ENCODE data around the gene CRTAC1. TPM values are rescaled to one million over a fixed set of nuclear protein-coding genes. Genes with fewer than 3 reads are reported as not detected.

The CRTAC1 gene
- total RNA-seq, 1 experiment from 2014 or later = 0.46 TPM

GRCh38 chr10:98013122-98013521 is 17.3 kb downstream of the CRTAC1 start:
- no peak overlapping the region for H2BK12ac ChIP-seq (ENCODE audit: insufficient read length, low read depth, low read length)

More at GRCh38 chr10:98013122-98013521, 17.3 kb downstream of the CRTAC1 start:
- Histone ChIP-seq H2BK15ac (ENCODE audit: low read depth, low read length) (no peak overlapping the region), H3K79me1 (ENCODE audit: insufficient read depth, low read depth, low read length, poor library complexity, severe bottlenecking) (no peaks in the 10 kb centered on the region), H3K79me2 (ENCODE audit: insufficient read depth, low read length) (no peaks in the 10 kb centered on the region), H3K23me2 (ENCODE audit: insufficient read length, low read depth, low read length, poor library complexity, severe bottlenecking) (no peaks in the 10 kb centered on the region), H3K18ac (ENCODE audit: insufficient read length, low read depth, low read length) (no peak overlapping the region), H3K4ac (ENCODE audit: low read depth, low read length) (no peak overlapping the region), H3K9me3 (ENCODE audit: control insufficient read depth, low read depth, low read length) (no peaks in the 10 kb centered on the region), H2BK120ac (ENCODE audit: low read depth, low read length, poor library complexity, severe bottlenecking) (no peak overlapping the region), H3K4me1 (ENCODE audit: insufficient read depth, low read length) (peaks cover 4% of the 10 kb centered on the region; the same call in 1 of the 2 replicates), H3T11ph (ENCODE audit: low read length) (no peak overlapping the region), H2AK5ac (ENCODE audit: insufficient read length, low read length) (no peak overlapping the region), H3K14ac (ENCODE audit: insufficient read depth, low read length) (no peak overlapping the region), H3K27me3 (ENCODE audit: insufficient read depth, low read length) (no peaks in the 10 kb centered on the region), H4K5ac (ENCODE audit: insufficient read length, low read depth, low read length) (no peak overlapping the region), H2AFZ (ENCODE audit: low read length) (no peak overlapping the region), H3K23ac (ENCODE audit: insufficient read length, low read depth, low read length) (no peak overlapping the region), H3K9ac (ENCODE audit: extremely low read depth, insufficient read length, low read length) (no peak overlapping the region), H4K20me1 (ENCODE audit: control insufficient read depth, insufficient read depth, insufficient read length) (no peaks in the 10 kb centered on the region), H4K8ac (replicated peaks; ENCODE audit: insufficient read length, low read depth, low read length) (no peak overlapping the region), H4K91ac (ENCODE audit: insufficient read length, low read depth, low read length) (no peak overlapping the region), H3K27ac (ENCODE audit: insufficient read length, low read depth, low read length) (no peak overlapping the region), H2BK20ac (ENCODE audit: low read depth, low read length, poor library complexity, severe bottlenecking) (no peak overlapping the region), H2BK5ac (ENCODE audit: insufficient read length, low read length) (no peak overlapping the region), H3K56ac (ENCODE audit: insufficient read length, low read depth, low read length) (no peak overlapping the region), H3K4me2 (ENCODE audit: insufficient read depth, insufficient read length, low read length) (no peak overlapping the region)
- no peak for DNase-seq
- H3K9me3 Mint-ChIP-seq = no peaks in the 10 kb centered on the region
- no CpG with 5 or more reads among the region's 4 CpGs for WGBS (ENCODE audit: extremely low coverage, insufficient read length, low lambda C conversion rate)
- peaks cover 18% of the 10 kb centered on the region for H3K27me3 Mint-ChIP-seq (ENCODE audit: low read depth)
- TF ChIP-seq, protein P1, sequence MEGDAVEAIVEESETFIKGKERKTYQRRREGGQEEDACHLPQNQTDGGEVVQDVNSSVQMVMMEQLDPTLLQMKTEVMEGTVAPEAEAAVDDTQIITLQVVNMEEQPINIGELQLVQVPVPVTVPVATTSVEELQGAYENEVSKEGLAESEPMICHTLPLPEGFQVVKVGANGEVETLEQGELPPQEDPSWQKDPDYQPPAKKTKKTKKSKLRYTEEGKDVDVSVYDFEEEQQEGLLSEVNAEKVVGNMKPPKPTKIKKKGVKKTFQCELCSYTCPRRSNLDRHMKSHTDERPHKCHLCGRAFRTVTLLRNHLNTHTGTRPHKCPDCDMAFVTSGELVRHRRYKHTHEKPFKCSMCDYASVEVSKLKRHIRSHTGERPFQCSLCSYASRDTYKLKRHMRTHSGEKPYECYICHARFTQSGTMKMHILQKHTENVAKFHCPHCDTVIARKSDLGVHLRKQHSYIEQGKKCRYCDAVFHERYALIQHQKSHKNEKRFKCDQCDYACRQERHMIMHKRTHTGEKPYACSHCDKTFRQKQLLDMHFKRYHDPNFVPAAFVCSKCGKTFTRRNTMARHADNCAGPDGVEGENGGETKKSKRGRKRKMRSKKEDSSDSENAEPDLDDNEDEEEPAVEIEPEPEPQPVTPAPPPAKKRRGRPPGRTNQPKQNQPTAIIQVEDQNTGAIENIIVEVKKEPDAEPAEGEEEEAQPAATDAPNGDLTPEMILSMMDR (conservative IDR thresholded peaks at IDR 0.05) = peak; percentile 61
- no peak overlapping the region for H3K4me3 Mint-ChIP-seq
- peaks cover 2 to 14% of the 10 kb centered on the region in 2 experiments; a peak in 3 of 4 replicates for H3K4me1 Mint-ChIP-seq
- H3K27ac Mint-ChIP-seq = no peak overlapping the region
- no peaks in the 10 kb centered on the region for H3K36me3 Mint-ChIP-seq (ENCODE audit: insufficient read depth in 1 of 3, low read depth in 3 of 3)

Measured in H9 (cell line).